NB4 (cell line): ENCODE data around the gene GHITM.
"Not testable (repeated sequence)": the region's sequence is repeated elsewhere in the genome, so short reads cannot be mapped to it uniquely, and the experiment has no call there.

Source experiments
- DNase-seq: peaks from one replicate; pipeline ENCODE4 v3.0.0; 2010; ENCODE audit warnings: low read depth
- H3K4me3 ChIP-seq: one replicate; pipeline ENCODE4 v1.5.1; 2011; ENCODE audit warnings: mild to moderate bottlenecking, low read depth, low read length, moderate library complexity
- CTCF ChIP-seq: IDR thresholded peaks from one replicate; pipeline ENCODE4 v1.5.1; 2012; ENCODE audit warnings: low read depth, low read length
- MAX ChIP-seq: IDR thresholded peaks from 2 replicates; pipeline ENCODE4 v1.6.1; 2011; ENCODE audit warnings: low read depth, low read length
- MYC ChIP-seq: IDR thresholded peaks from 2 replicates; pipeline ENCODE4 v1.6.1; 2011; ENCODE audit warnings: low read depth, low read length
- POLR2A ChIP-seq: IDR thresholded peaks from 2 replicates; pipeline ENCODE4 v1.6.1; 2011; ENCODE audit warnings: mild to moderate bottlenecking; ENCODE audit not compliant: insufficient read length; ENCODE audit errors: extremely low read depth

The GHITM gene

GRCh38 chr10:84163996-84164395 is 24.7 kb downstream of the GHITM start:
- DNase-seq = no peak
- H3K4me3 ChIP-seq = no peak overlapping the region
- TF ChIP-seq CTCF = no peak

- no peak overlapping the region for H3K4me3 ChIP-seq
- no peak for DNase-seq
- TF ChIP-seq POLR2A = no peak
- no peak for TF ChIP-seq MAX
- no peak for TF ChIP-seq CTCF
- TF ChIP-seq MYC = no peak
Observed at GRCh38 chr10:84164442-84164841, 25.1 kb downstream of the GHITM start.

GRCh38 chr10:84166620-84167288 is 27.4 kb downstream of the GHITM start:
- no peak for TF ChIP-seq POLR2A
- no peak for TF ChIP-seq MYC
- TF ChIP-seq MAX = no peak
- no peak for TF ChIP-seq CTCF
- H3K4me3 ChIP-seq = no peak overlapping the region
- DNase-seq = no peak

- not testable (repeated sequence) for DNase-seq, H3K4me3 ChIP-seq
Observed at GRCh38 chr10:84167289-84167653, 28.0 kb downstream of the GHITM start.

- DNase-seq, H3K4me3 ChIP-seq: not testable (repeated sequence)
Observed at GRCh38 chr10:84168382-84168781, 29.1 kb downstream of the GHITM start.

GRCh38 chr10:84171237-84171636 is 31.9 kb downstream of the GHITM start:
- H3K4me3 ChIP-seq, DNase-seq: not testable (repeated sequence)

- not testable (repeated sequence) for H3K4me3 ChIP-seq
Observed at GRCh38 chr10:84171700-84172466, 32.6 kb downstream of the GHITM start.

GRCh38 chr10:84172467-84173356 is 33.4 kb downstream of the GHITM start:
- no peak for DNase-seq
- no peak overlapping the region for H3K4me3 ChIP-seq
- TF ChIP-seq CTCF (no peak), POLR2A (no peak), MYC (no peak), MAX (no peak)

More at GRCh38 chr10:84171700-84172466, 32.6 kb downstream of the GHITM start:
- not testable (repeated sequence) for DNase-seq
